B cell (primary cell): ENCODE data around the gene CD247. TPM values are rescaled to one million over a fixed set of nuclear protein-coding genes. Genes with fewer than 3 reads are reported as not detected.

ENCODE experiments used
- ATAC-seq: fragments of 200-7000 bp; cut with Tn5 transposase; one replicate; pipeline ENCODE4 v1.10.0; 2021; ENCODE audit warnings: low read depth, mild to moderate bottlenecking, moderate number of reproducible peaks, moderate library complexity
- CTCF ChIA-PET: fragments of 350-600 bp; sonication (Branson Sonifier 250); formaldehyde crosslinking; loops from one replicate; lab custom pipeline; 2021; ENCODE audit warnings: antibody characterized with exemption, inconsistent platforms; lab: Charles Lee
- POLR2A ChIA-PET: fragments of 350-600 bp; sonication (Branson Sonifier 250); formaldehyde crosslinking; loops from one replicate; lab custom pipeline; 2021; ENCODE audit warnings: antibody characterized with exemption; lab: Charles Lee
- DNase-seq: peaks from one replicate; pipeline ENCODE4 v3.0.0; 2013
- H2AFZ ChIP-seq: 2 replicates; pipeline ENCODE4 v1.6.1; 2012; ENCODE audit warnings: mild to moderate bottlenecking, low read depth, low read length; ENCODE audit not compliant: insufficient read depth, poor library complexity, severe bottlenecking
- H3K27ac ChIP-seq, 2 donors: 1 replicate in 1 of 2; 2 replicates in 1 of 2; pipeline ENCODE4 v1.5.1; 2012 to 2013; ENCODE audit warnings: low read length in 2 of 2, mild to moderate bottlenecking in 2 of 2, moderate library complexity in 1 of 2
- H3K27me3 ChIP-seq, 4 experiments: fragments of 200-600 bp in 1 of 4; sonication (generic) in 1 of 4; replicated peaks in 1 of 4; 1 replicate in 2 of 4; 2 replicates in 2 of 4; pipeline versions ENCODE4 v1.6.1 to v1.7.0; 2013 to 2016; ENCODE audit warnings: low read length in 3 of 4, mild to moderate bottlenecking in 2 of 4, mixed read lengths in 1 of 4, moderate library complexity in 1 of 4; ENCODE audit not compliant: insufficient read depth in 4 of 4, control insufficient read depth in 3 of 4; ENCODE audit errors: control extremely low read depth in 1 of 4
- H3K36me3 ChIP-seq, 2 experiments: replicated peaks in 1 of 2; 1 replicate in 1 of 2; 2 replicates in 1 of 2; pipeline versions ENCODE4 v1.6.1 to v1.7.1; 2013; ENCODE audit warnings: low read length in 1 of 2; ENCODE audit not compliant: insufficient read depth in 2 of 2, control insufficient read depth in 1 of 2; ENCODE audit errors: control extremely low read depth in 1 of 2, extremely low read depth in 1 of 2
- H3K4me1 ChIP-seq, 2 donors: fragments of 200-600 bp in 1 of 2; sonication (generic) in 1 of 2; 1 replicate in 1 of 2; 2 replicates in 1 of 2; pipeline versions ENCODE4 v1.5.1 to v1.6.1; 2013 to 2017; ENCODE audit warnings: low read length in 2 of 2; ENCODE audit not compliant: control insufficient read depth in 2 of 2, insufficient read depth in 2 of 2
- H3K4me2 ChIP-seq: replicated peaks from 2 replicates; pipeline ENCODE3; 2012; ENCODE audit warnings: mild to moderate bottlenecking, low read depth, low read length; ENCODE audit not compliant: poor library complexity, severe bottlenecking
- H3K4me3 ChIP-seq, 5 experiments: fragments of 200-600 bp in 1 of 5; sonication (generic) in 1 of 5; 1 replicate in 3 of 5; 2 replicates in 2 of 5; pipeline versions ENCODE4 v1.5.1 to v1.7.0; 2011 to 2016; ENCODE audit warnings: low read length in 4 of 5, mild to moderate bottlenecking in 4 of 5, low read depth in 2 of 5, control low read depth in 1 of 5, moderate library complexity in 1 of 5; ENCODE audit not compliant: insufficient read depth in 1 of 5; ENCODE audit errors: control extremely low read depth in 1 of 5, extremely low read depth in 1 of 5
- H3K79me2 ChIP-seq: fragments of 200-600 bp; sonication (generic); one replicate; pipeline ENCODE4 v1.6.0; 2016; ENCODE audit warnings: low read length; ENCODE audit not compliant: control insufficient read depth, insufficient read depth
- H3K9ac ChIP-seq: fragments of 200-600 bp; sonication (generic); 2 replicates; pipeline ENCODE4 v1.6.1; 2017; ENCODE audit warnings: mild to moderate bottlenecking, low read length, moderate library complexity
- H3K9me3 ChIP-seq, 3 donors: one replicate each; pipeline versions ENCODE4 v1.6.1 to v1.7.1; 2013; ENCODE audit warnings: low read length in 2 of 3; ENCODE audit not compliant: control insufficient read depth in 2 of 3, insufficient read depth in 1 of 3; ENCODE audit errors: control extremely low read depth in 1 of 3
- H4K20me1 ChIP-seq: 2 replicates; pipeline ENCODE4 v1.6.0; 2012; ENCODE audit warnings: mild to moderate bottlenecking, low read length; ENCODE audit not compliant: insufficient read depth, control insufficient read depth, poor library complexity, severe bottlenecking
- H3K27ac Mint-ChIP-seq: one replicate; pipeline ENCODE4 v1.8.0; 2021; ENCODE audit warnings: mixed read lengths
- H3K27me3 Mint-ChIP-seq: one replicate; pipeline ENCODE4 v1.8.0; 2021; ENCODE audit warnings: mixed read lengths
- H3K4me1 Mint-ChIP-seq: one replicate; pipeline ENCODE4 v1.8.0; 2021; ENCODE audit warnings: mixed read lengths
- H3K4me3 Mint-ChIP-seq: one replicate; pipeline ENCODE4 v1.8.0; 2021; ENCODE audit warnings: mixed read lengths
- H3K9me3 Mint-ChIP-seq: one replicate; pipeline ENCODE4 v1.8.0; 2022; ENCODE audit warnings: mixed read lengths; ENCODE audit not compliant: insufficient read depth
- CTCF ChIP-seq: fragments of 200-600 bp; IDR thresholded peaks from one replicate; pipeline ENCODE4 v1.8.0; 2022; ENCODE audit warnings: antibody characterized with exemption, mild to moderate bottlenecking
- EZH2 ChIP-seq: IDR thresholded peaks from 2 replicates; pipeline ENCODE4 v1.6.1; 2012; ENCODE audit warnings: borderline replicate concordance, low read depth, mild to moderate bottlenecking, moderate library complexity, low read length; ENCODE audit not compliant: insufficient read depth, poor library complexity, severe bottlenecking
- WGBS: methylation state at CpG from one replicate; pipeline ENCODE4 v1.1.5; 2013; ENCODE audit warnings: missing lambda C conversion rate; ENCODE audit not compliant: insufficient coverage; 5-methylcytosine and 5-hydroxymethylcytosine counted together
- intact Hi-C: fragments of 100-400 bp; cut with micrococcal nuclease; formaldehyde crosslinking; loops from one replicate; pipeline ENCODE4 v1.10.0; 2022
- polyA plus RNA-seq: library from polyadenylated mRNA; depleted of rRNA; stranded (reverse); fragments of >200 nt; gene quantifications from 2 replicates; pipeline ENCODE4 v1.2.3, GENCODE V29; 2012
- total RNA-seq, 2 donors: library from RNA; stranded (reverse); fragments of 120-200 nt in 1 of 2; gene quantifications; 1 replicate in 1 of 2; 2 replicates in 1 of 2; pipeline versions ENCODE4 v1.2.3 to v1.2.4, GENCODE V29; 2013 to 2022

The CD247 gene
- total and polyA plus RNA-seq, 2 donors (not counting 1 experiment from before 2014, with no cell fraction given): 2.5 to 10.8 TPM

- H3K4me1 ChIP-seq: peaks cover 0 to 4% of the 10 kb centered on the region in 2 donors
- TF ChIP-seq EZH2 (no peak), CTCF (no peak)
- H3K79me2 ChIP-seq: no peaks in the 10 kb centered on the region
- no peaks in the 10 kb centered on the region for H3K9me3 ChIP-seq
- H3K4me2 ChIP-seq: no peak overlapping the region
- CTCF ChIA-PET: interaction anchor here (1.0 to 3.1 kb wide), 4 partner anchors 8 to 16 kb away, joined by 3 to 13 read pairs (median 3); no protein-coding TSS in a partner anchor
- H3K27ac ChIP-seq: no peak overlapping the region
- no peak overlapping the region for H2AFZ ChIP-seq
- Mint-ChIP-seq H3K4me3 (no peak overlapping the region), H3K4me1 (peaks cover 7% of the 10 kb centered on the region), H3K27me3 (no peaks in the 10 kb centered on the region), H3K27ac (no peak overlapping the region), H3K9me3 (no peaks in the 10 kb centered on the region)
- no peak for ATAC-seq
- no peaks in the 10 kb centered on the region for H3K36me3 ChIP-seq
- no CpG with 5 or more reads among the region's 5 CpGs for WGBS
- no peak for DNase-seq
- intact Hi-C loops: no loop called here
- no peaks in the 10 kb centered on the region for H4K20me1 ChIP-seq
- H3K9ac ChIP-seq: no peak overlapping the region
- H3K4me3 ChIP-seq: no peak overlapping the region
- H3K27me3 ChIP-seq: no peaks in the 10 kb centered on the region
- POLR2A ChIA-PET: no interaction called here
Measured at GRCh38 chr1:167548059-167548932, 30.0 kb upstream of the CD247 start.

GRCh38 chr1:167546935-167547334 is 28.6 kb upstream of the CD247 start:
- ATAC-seq (no peak), DNase-seq (no peak)
- no peak overlapping the region for H3K4me3 ChIP-seq
- ChIA-PET POLR2A (no interaction called here), CTCF (no interaction called here)
- WGBS: 100% methylated on average over 1 of the region's 1 CpG
- no peaks in the 10 kb centered on the region for H3K36me3 ChIP-seq
- no peaks in the 10 kb centered on the region for H3K9me3 ChIP-seq
- no peaks in the 10 kb centered on the region for H3K79me2 ChIP-seq
- Mint-ChIP-seq H3K27ac (no peak overlapping the region), H3K4me3 (no peak overlapping the region), H3K27me3 (no peaks in the 10 kb centered on the region), H3K9me3 (no peaks in the 10 kb centered on the region), H3K4me1 (peaks cover under 1% of the 10 kb centered on the region)
- H3K4me1 ChIP-seq: no peaks in the 10 kb centered on the region
- H3K4me2 ChIP-seq: no peak overlapping the region
- no peak overlapping the region for H3K9ac ChIP-seq
- no peaks in the 10 kb centered on the region for H4K20me1 ChIP-seq
- H2AFZ ChIP-seq: no peak overlapping the region
- H3K27me3 ChIP-seq: no peaks in the 10 kb centered on the region
- no peak overlapping the region for H3K27ac ChIP-seq
- intact Hi-C loops: no loop called here
- TF ChIP-seq CTCF: no peak
- no peak for TF ChIP-seq EZH2
